ENCODE results near the gene IKZF3. TPM values are rescaled to one million over a fixed set of nuclear protein-coding genes. Genes with fewer than 3 reads are reported as not detected.

Gene IKZF3
- total RNA-seq, 1 donor from 2014 or later, result not detected

DNA sequence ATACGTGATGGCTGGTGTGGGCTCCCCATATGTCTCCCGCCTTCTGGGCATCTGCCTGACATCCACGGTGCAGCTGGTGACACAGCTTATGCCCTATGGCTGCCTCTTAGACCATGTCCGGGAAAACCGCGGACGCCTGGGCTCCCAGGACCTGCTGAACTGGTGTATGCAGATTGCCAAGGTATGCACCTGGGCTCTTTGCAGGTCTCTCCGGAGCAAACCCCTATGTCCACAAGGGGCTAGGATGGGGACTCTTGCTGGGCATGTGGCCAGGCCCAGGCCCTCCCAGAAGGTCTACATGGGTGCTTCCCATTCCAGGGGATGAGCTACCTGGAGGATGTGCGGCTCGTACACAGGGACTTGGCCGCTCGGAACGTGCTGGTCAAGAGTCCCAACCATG, 139.4 kb downstream of the IKZF3 start:
- no peak overlapping the region for H3K4me3 Mint-ChIP-seq (ENCODE audit: low read depth)
- peaks cover 4% of the 10 kb centered on the region for H3K4me1 Mint-ChIP-seq (ENCODE audit: low read depth)
- no peak overlapping the region for H3K27ac Mint-ChIP-seq
- H3K9me3 Mint-ChIP-seq (ENCODE audit: low read depth), result no peaks in the 10 kb centered on the region
- H3K27me3 Mint-ChIP-seq, result no peaks in the 10 kb centered on the region
- TF ChIP-seq, protein P1, sequence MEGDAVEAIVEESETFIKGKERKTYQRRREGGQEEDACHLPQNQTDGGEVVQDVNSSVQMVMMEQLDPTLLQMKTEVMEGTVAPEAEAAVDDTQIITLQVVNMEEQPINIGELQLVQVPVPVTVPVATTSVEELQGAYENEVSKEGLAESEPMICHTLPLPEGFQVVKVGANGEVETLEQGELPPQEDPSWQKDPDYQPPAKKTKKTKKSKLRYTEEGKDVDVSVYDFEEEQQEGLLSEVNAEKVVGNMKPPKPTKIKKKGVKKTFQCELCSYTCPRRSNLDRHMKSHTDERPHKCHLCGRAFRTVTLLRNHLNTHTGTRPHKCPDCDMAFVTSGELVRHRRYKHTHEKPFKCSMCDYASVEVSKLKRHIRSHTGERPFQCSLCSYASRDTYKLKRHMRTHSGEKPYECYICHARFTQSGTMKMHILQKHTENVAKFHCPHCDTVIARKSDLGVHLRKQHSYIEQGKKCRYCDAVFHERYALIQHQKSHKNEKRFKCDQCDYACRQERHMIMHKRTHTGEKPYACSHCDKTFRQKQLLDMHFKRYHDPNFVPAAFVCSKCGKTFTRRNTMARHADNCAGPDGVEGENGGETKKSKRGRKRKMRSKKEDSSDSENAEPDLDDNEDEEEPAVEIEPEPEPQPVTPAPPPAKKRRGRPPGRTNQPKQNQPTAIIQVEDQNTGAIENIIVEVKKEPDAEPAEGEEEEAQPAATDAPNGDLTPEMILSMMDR (IDR thresholded peaks at IDR 0.05; ENCODE audit: unreplicated experiment), result no peak
- no peak for DNase-seq (ENCODE audit: low spot score, unreplicated experiment)
- H3K36me3 Mint-ChIP-seq (ENCODE audit: insufficient read depth), result peaks cover 16% of the 10 kb centered on the region

DNA sequence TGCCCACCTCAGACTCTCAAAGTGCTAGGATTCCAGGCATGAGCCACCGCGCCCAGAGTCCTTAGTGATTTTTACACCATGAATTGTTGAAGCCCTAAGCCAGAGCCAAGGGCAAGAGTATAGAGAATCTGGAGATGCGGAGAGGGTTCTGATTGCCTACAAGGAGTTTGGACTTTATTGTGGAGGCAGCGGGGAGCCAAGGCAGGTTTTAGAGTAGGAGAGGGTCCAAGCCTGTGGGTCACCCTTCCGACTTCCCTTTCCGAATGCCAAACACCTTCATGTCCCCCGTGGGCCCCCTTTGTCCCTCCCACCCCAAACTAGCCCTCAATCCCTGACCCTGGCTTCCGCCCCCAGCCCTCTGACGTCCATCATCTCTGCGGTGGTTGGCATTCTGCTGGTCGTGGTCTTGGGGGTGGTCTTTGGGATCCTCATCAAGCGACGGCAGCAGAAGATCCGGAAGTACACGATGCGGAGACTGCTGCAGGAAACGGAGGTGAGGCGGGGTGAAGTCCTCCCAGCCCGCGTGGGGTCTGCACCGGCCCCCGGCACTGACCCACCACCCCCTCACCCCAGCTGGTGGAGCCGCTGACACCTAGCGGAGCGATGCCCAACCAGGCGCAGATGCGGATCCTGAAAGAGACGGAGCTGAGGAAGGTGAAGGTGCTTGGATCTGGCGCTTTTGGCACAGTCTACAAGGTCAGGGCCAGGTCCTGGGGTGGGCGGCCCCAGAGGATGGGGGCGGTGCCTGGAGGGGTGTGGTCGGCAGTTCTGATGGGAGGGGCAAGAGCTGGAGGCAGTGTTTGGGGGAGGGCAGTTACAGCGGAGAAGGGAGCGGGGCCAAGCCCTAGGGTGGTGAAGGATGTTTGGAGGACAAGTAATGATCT, 140.9 kb downstream of the IKZF3 start:
- Mint-ChIP-seq H3K9me3 (ENCODE audit: low read depth) (no peaks in the 10 kb centered on the region), H3K36me3 (ENCODE audit: insufficient read depth) (peaks cover 16% of the 10 kb centered on the region), H3K4me3 (ENCODE audit: low read depth) (no peak overlapping the region), H3K4me1 (ENCODE audit: low read depth) (no peaks in the 10 kb centered on the region), H3K27me3 (no peaks in the 10 kb centered on the region), H3K27ac (no peak overlapping the region)
- TF ChIP-seq, protein P1 (IDR thresholded peaks at IDR 0.05; ENCODE audit: unreplicated experiment), result no peak
- DNase-seq (ENCODE audit: low spot score, unreplicated experiment), result no peak

DNA sequence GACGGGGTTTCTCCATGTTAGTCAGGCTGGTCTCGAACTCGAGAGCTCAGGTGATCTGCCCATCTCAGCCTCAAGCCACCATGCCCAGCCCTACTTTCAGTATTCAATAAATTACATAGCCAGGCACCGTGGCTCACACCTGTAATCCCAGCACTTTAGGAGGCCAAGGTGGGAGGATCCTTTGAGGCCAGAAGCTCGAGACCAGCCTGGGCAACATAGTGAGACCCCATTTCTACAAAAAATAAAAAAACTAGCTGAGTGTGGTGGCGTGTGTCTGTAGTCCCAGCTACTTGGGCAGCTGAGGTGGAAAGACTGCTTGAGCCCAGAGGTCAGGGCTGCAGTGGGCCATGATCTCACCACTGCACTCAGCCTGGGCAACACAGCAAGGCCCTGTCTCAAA, 142.0 kb downstream of the IKZF3 start:
- Mint-ChIP-seq H3K4me3 (ENCODE audit: low read depth) (no peak overlapping the region), H3K27ac (no peak overlapping the region), H3K27me3 (no peaks in the 10 kb centered on the region), H3K4me1 (ENCODE audit: low read depth) (no peaks in the 10 kb centered on the region), H3K9me3 (ENCODE audit: low read depth) (no peaks in the 10 kb centered on the region), H3K36me3 (ENCODE audit: insufficient read depth) (peaks cover 16% of the 10 kb centered on the region)
- no peak for DNase-seq (ENCODE audit: low spot score, unreplicated experiment)
- TF ChIP-seq, protein P1 (IDR thresholded peaks at IDR 0.05; ENCODE audit: unreplicated experiment), result no peak

DNA sequence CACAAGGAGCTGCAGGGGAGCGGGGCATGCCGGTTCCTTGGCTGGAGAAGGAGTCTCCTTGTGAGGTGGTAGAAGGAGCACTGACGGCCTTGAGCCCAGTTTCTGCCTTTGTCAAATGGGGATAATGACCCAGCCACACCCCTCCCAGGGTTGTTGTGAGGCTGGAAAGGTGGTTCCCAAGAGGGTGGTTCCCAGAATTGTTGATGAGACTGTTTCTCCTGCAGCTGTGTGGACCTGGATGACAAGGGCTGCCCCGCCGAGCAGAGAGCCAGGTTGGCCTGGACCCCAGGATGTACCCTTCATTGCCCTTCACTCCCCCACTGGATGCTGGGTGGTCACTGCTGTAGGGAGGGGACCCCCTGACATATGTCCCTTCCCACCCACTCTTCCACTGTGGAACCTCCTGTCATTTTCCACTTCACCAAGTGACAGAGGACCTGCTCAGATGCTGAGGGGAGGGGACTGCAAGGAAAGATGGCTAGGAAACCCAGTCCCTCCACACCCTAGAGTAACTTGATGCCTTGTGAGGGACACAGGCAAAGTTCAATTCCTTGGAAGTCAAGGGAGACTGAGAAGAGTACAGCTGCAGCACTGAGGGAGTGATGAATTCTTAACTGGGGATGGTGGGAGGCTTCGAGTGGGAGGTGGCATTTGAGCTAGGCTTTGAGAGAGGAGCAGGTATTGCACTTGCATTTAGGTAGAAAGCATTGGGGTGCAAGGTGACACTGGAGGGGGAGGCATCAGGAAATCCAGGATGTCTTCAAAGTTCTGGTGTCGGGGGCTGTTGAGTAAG, 144.4 kb downstream of the IKZF3 start:
- Mint-ChIP-seq H3K4me1 (ENCODE audit: low read depth) (no peaks in the 10 kb centered on the region), H3K9me3 (ENCODE audit: low read depth) (no peaks in the 10 kb centered on the region), H3K36me3 (ENCODE audit: insufficient read depth) (peaks cover 10% of the 10 kb centered on the region), H3K4me3 (ENCODE audit: low read depth) (no peak overlapping the region), H3K27me3 (no peaks in the 10 kb centered on the region), H3K27ac (no peak overlapping the region)
- TF ChIP-seq, protein P1 (IDR thresholded peaks at IDR 0.05; ENCODE audit: unreplicated experiment), result no peak
- no peak for DNase-seq (ENCODE audit: low spot score, unreplicated experiment)

DNA sequence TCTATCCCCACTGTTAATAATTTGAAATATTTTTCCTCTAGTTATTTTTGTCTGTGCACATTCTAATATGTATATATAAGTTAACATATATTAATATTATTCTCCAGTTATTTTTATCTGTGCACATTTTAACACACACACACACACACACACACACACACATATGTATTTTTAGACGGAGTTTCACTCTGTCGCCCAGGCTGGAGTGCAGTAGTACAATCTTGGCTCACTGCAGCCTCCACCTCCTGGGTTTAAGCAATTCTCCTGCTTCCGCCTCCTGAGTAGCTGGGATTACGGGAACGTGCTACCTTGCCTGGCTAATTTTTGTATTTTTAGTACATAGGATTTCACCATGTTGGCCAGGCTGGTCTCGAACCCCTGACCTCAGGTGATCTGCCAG, 146.5 kb downstream of the IKZF3 start:
- DNase-seq (ENCODE audit: low spot score, unreplicated experiment), result no peak
- H3K9me3 Mint-ChIP-seq (ENCODE audit: low read depth), result no peaks in the 10 kb centered on the region
- no peak overlapping the region for H3K27ac Mint-ChIP-seq
- H3K27me3 Mint-ChIP-seq, result no peaks in the 10 kb centered on the region
- TF ChIP-seq, protein P1 (IDR thresholded peaks at IDR 0.05; ENCODE audit: unreplicated experiment), result no peak
- H3K4me3 Mint-ChIP-seq (ENCODE audit: low read depth), result no peak overlapping the region
- peaks cover 7% of the 10 kb centered on the region for H3K36me3 Mint-ChIP-seq (ENCODE audit: insufficient read depth)
- no peaks in the 10 kb centered on the region for H3K4me1 Mint-ChIP-seq (ENCODE audit: low read depth)

Measured in progenitor cell of endocrine pancreas (in vitro differentiated cells).